Endodermal cell (in vitro differentiated cells): ENCODE results near the gene CPNE6. TPM values are rescaled to one million over a fixed set of nuclear protein-coding genes. Genes with fewer than 3 reads are reported as not detected.

Source experiments
- DNase-seq: peaks from one replicate; pipeline ENCODE4 v3.0.0-alpha.2; 2017
- H3K27ac ChIP-seq: 2 replicates; pipeline ENCODE4 v1.5.1; 2013; ENCODE audit warnings: mild to moderate bottlenecking, low read depth, low read length, moderate library complexity
- H3K27me3 ChIP-seq: 2 replicates; pipeline ENCODE4 v1.6.1; 2013; ENCODE audit warnings: mild to moderate bottlenecking, low read length, moderate library complexity; ENCODE audit not compliant: insufficient read depth, control insufficient read depth, poor library complexity, severe bottlenecking
- H3K36me3 ChIP-seq: 2 replicates; pipeline ENCODE4 v1.7.0; 2013; ENCODE audit warnings: mild to moderate bottlenecking, low read length, moderate library complexity; ENCODE audit not compliant: control insufficient read depth, insufficient read depth
- H3K4me1 ChIP-seq: one replicate; pipeline ENCODE4 v1.7.0; 2013; ENCODE audit warnings: low read length; ENCODE audit not compliant: control insufficient read depth, insufficient read depth
- H3K4me3 ChIP-seq: 2 replicates; pipeline ENCODE4 v1.5.1; 2013; ENCODE audit warnings: mild to moderate bottlenecking, low read length, moderate library complexity
- H3K9ac ChIP-seq: 2 replicates; pipeline ENCODE4 v1.6.1; 2013; ENCODE audit warnings: mild to moderate bottlenecking, low read length, moderate library complexity; ENCODE audit not compliant: poor library complexity, severe bottlenecking; ENCODE audit errors: extremely low read depth
- H3K9me3 ChIP-seq: 2 replicates; pipeline ENCODE4 v1.6.1; 2013; ENCODE audit warnings: mild to moderate bottlenecking, low read length, moderate library complexity; ENCODE audit not compliant: control insufficient read depth
- H3K27ac Mint-ChIP-seq: 2 replicates; pipeline ENCODE4 v1.8.0; 2020; ENCODE audit warnings: mixed read lengths
- H3K27me3 Mint-ChIP-seq: 2 replicates; pipeline ENCODE4 v1.8.0; 2021; ENCODE audit warnings: mild to moderate bottlenecking, mixed read lengths; ENCODE audit not compliant: insufficient read depth
- H3K36me3 Mint-ChIP-seq: 2 replicates; pipeline ENCODE4 v1.8.0; 2020; ENCODE audit warnings: low read depth, mixed read lengths
- H3K4me1 Mint-ChIP-seq: 2 replicates; pipeline ENCODE4 v1.8.0; 2020; ENCODE audit warnings: mixed read lengths
- H3K4me3 Mint-ChIP-seq: 2 replicates; pipeline ENCODE4 v1.8.0; 2020; ENCODE audit warnings: mild to moderate bottlenecking, moderate library complexity, mixed read lengths
- H3K9me3 Mint-ChIP-seq: 2 replicates; pipeline ENCODE4 v1.8.0; 2020; ENCODE audit warnings: mild to moderate bottlenecking, mixed read lengths
- CTCF ChIP-seq: fragments of 200-600 bp; sonication (generic); conservative IDR thresholded peaks from 2 replicates; pipeline ENCODE4 v1.5.0; 2021; ENCODE audit warnings: antibody characterized with exemption, mild to moderate bottlenecking
- WGBS, 2 experiments: methylation state at CpG; one replicate each; pipeline versions ENCODE4 v1.1.5 to v1.1.7; 2013; ENCODE audit warnings: missing lambda C conversion rate in 2 of 2, mixed read lengths in 1 of 2; ENCODE audit not compliant: insufficient coverage in 1 of 2, insufficient read length in 1 of 2; 5-methylcytosine and 5-hydroxymethylcytosine counted together
- total RNA-seq, 2 donors: library from RNA; stranded (reverse); fragmentation: NEBNext Ultra II Directional in 1 of 2; extraction: Animal tissue kit (Norgen Biotek cat#: 25700) in 1 of 2; gene quantifications; 2 replicates in 1 of 2; 3 replicates in 1 of 2; pipeline ENCODE4 v1.2.1, GENCODE V29; 2021

The CPNE6 gene
- total RNA-seq, 2 donors from 2014 or later: not detected

- Mint-ChIP-seq H3K4me3 (no peak overlapping the region), H3K9me3 (peaks cover 25% of the 10 kb centered on the region), H3K36me3 (peaks cover 20% of the 10 kb centered on the region), H3K4me1 (peaks cover 3% of the 10 kb centered on the region), H3K27me3 (no peaks in the 10 kb centered on the region), H3K27ac (no peak overlapping the region)
- H3K4me3 ChIP-seq: no peak overlapping the region
- no peak overlapping the region for H3K27ac ChIP-seq
- H3K4me1 ChIP-seq: no peaks in the 10 kb centered on the region
- peaks cover 8% of the 10 kb centered on the region for H3K36me3 ChIP-seq
- peaks cover 21% of the 10 kb centered on the region for H3K9me3 ChIP-seq
- 46 to 52% methylated on average over 3 to 5 of the region's 5 CpGs for WGBS, 2 experiments
- H3K9ac ChIP-seq: no peak overlapping the region
- no peak for DNase-seq
- TF ChIP-seq CTCF: no peak
- H3K27me3 ChIP-seq: no peaks in the 10 kb centered on the region
Observed at GRCh38 chr14:24108336-24108874, 37.0 kb downstream of the CPNE6 start.

- H3K27me3 ChIP-seq: no peaks in the 10 kb centered on the region
- H3K36me3 ChIP-seq: no peaks in the 10 kb centered on the region
- no peaks in the 10 kb centered on the region for H3K27me3 Mint-ChIP-seq
- H3K4me1 ChIP-seq: no peaks in the 10 kb centered on the region
- TF ChIP-seq CTCF: no peak
- no peak overlapping the region for H3K9ac ChIP-seq
- peaks cover 11% of the 10 kb centered on the region for H3K9me3 Mint-ChIP-seq
- H3K4me3 Mint-ChIP-seq: no peak overlapping the region
- 94 to 97% methylated on average over 5 to 9 of the region's 9 CpGs for WGBS, 2 experiments
- peaks cover 7% of the 10 kb centered on the region for H3K36me3 Mint-ChIP-seq
- DNase-seq: no peak
- H3K27ac ChIP-seq: no peak overlapping the region
- peaks cover 3% of the 10 kb centered on the region for H3K4me1 Mint-ChIP-seq
- no peak overlapping the region for H3K27ac Mint-ChIP-seq
- H3K9me3 ChIP-seq: peaks cover 5% of the 10 kb centered on the region
- no peak overlapping the region for H3K4me3 ChIP-seq
Observed at GRCh38 chr14:24110060-24110459, 38.7 kb downstream of the CPNE6 start.

GRCh38 chr14:24110523-24110922 is 39.2 kb downstream of the CPNE6 start:
- Histone ChIP-seq H3K27me3 (no peaks in the 10 kb centered on the region), H3K9me3 (no peaks in the 10 kb centered on the region), H3K27ac (no peak overlapping the region), H3K4me1 (no peaks in the 10 kb centered on the region), H3K36me3 (no peaks in the 10 kb centered on the region), H3K9ac (no peak overlapping the region), H3K4me3 (no peak overlapping the region)
- no peak for TF ChIP-seq CTCF
- Mint-ChIP-seq H3K9me3 (peaks cover 6% of the 10 kb centered on the region), H3K27me3 (no peaks in the 10 kb centered on the region), H3K4me1 (peaks cover 6% of the 10 kb centered on the region), H3K27ac (no peak overlapping the region), H3K36me3 (peaks cover 4% of the 10 kb centered on the region), H3K4me3 (no peak overlapping the region)
- 93% methylated on average over 1 of the region's 1 CpG; no CpG with 5 or more reads in 1 of the 2 experiments for WGBS, 2 experiments
- no peak for DNase-seq
